Upper lobe of left lung (tissue), 4 donors: ENCODE data around the gene IMMP2L.

Experiments
- EP300 ChIP-seq, 4 donors: sonication (generic); formaldehyde crosslinking; IDR thresholded peaks; one replicate each; pipeline ENCODE4 v1.5.1; 2017; ENCODE audit warnings: antibody characterized with exemption in 4 of 4, control low read depth in 2 of 4
- POLR2A ChIP-seq, 4 donors: fragments of 450-650 bp; IDR thresholded peaks; one replicate each; pipeline ENCODE4 v1.5.1; 2016 to 2017; ENCODE audit warnings: antibody characterized with exemption in 4 of 4, mild to moderate bottlenecking in 2 of 4
- POLR2AphosphoS5 ChIP-seq, 2 donors: sonication (generic); formaldehyde crosslinking; IDR thresholded peaks; one replicate each; pipeline ENCODE4 v1.5.1; 2017; ENCODE audit warnings: antibody characterized with exemption in 2 of 2
- TF ChIP-seq, protein P1 (sequence below), 6 experiments: fragments of 450-650 bp in 4 of 6; fragments of 200-600 bp in 2 of 6; sonication (generic) in 2 of 6; IDR thresholded peaks; one replicate each; pipeline ENCODE4 v1.5.1; 2016 to 2019; ENCODE audit warnings: antibody characterized with exemption in 6 of 6

GRCh38 chr7:111605246-111605645 is 43.0 kb upstream of the IMMP2L start:
- TF ChIP-seq POLR2A (IDR thresholded peaks at IDR 0.05) (no peak), POLR2AphosphoS5 (IDR thresholded peaks at IDR 0.05) (no peak), EP300 (IDR thresholded peaks at IDR 0.05) (no peak)
- TF ChIP-seq, protein P1, sequence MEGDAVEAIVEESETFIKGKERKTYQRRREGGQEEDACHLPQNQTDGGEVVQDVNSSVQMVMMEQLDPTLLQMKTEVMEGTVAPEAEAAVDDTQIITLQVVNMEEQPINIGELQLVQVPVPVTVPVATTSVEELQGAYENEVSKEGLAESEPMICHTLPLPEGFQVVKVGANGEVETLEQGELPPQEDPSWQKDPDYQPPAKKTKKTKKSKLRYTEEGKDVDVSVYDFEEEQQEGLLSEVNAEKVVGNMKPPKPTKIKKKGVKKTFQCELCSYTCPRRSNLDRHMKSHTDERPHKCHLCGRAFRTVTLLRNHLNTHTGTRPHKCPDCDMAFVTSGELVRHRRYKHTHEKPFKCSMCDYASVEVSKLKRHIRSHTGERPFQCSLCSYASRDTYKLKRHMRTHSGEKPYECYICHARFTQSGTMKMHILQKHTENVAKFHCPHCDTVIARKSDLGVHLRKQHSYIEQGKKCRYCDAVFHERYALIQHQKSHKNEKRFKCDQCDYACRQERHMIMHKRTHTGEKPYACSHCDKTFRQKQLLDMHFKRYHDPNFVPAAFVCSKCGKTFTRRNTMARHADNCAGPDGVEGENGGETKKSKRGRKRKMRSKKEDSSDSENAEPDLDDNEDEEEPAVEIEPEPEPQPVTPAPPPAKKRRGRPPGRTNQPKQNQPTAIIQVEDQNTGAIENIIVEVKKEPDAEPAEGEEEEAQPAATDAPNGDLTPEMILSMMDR (IDR thresholded peaks at IDR 0.05), result no peak
